NCI-H446 treated with DMSO at 0.1 percent for 48 hours (cell line): ENCODE measurements around the gene RAX.
"Not testable (repeated sequence)": the region's sequence is repeated elsewhere in the genome, so short reads cannot be mapped to it uniquely, and the experiment has no call there.

Source experiments
- DNase-seq: peaks from one replicate; lab custom pipeline; 2025; lab: John Stamatoyannopoulos, UW

The RAX gene

GRCh38 chr18:59273759-59274532 lies 692 bp upstream of the RAX start:
- no peak for DNase-seq

DNA sequence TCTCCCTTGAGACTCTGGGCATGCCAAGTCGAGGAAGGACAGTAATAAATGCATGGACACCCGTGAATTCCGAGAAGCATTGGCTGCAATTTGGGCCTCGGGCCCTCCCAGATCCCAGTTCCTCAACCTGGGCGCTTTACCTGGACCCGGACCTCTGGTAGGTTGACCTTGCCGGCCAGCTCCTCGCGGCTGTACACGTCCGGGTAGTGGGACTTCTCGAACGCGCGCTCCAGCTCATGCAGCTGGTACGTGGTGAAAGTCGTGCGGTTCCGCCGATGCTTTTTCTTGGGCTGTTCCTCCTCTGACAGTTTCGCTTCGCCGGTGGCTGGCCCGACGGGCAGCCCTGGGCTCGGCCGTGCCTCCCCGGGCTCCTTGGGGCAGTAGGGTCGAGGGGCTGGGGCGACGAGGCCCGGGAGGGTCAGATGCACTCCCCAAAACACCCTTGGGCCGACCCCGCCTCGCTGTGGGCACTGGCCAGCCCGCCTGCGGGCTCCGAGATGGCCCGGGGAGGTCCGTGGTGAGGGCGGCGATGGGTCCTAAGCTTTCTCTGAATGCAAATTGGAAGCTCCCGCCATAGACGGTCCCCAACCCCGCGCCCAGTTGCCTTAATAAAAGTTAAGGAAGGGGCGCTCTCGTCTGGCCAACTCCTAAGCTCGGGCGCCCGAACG lies 899 bp downstream of the RAX start:
- no peak for DNase-seq

DNA sequence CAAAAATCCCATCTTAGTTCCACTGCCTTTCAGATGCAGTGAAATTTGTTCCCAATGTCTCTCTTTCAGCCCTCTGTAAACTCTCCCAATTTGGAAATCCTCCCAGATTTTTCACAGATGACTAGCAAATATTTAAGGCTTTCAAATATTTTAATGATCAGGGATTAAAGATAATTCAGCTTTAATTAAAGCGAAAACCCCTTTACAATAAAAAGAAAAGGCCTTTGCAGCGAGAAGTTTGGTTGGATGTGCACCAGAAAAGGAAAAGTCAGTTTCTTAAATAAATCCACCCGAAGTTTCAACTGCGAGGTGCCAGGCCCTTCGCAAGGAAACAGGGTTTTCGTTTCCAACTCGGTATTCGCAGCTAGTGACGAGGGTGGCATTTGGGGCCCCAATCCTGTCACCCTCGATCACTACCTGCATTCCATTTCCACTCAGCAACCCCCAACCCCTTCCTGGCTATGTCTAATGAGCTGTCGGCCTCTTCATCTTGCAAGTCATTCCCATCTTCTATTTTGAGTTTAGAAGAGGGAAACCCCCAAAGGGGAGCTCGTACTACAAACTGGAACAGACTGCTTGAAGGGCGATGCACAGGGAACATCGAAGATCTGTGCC lies 1.5 kb downstream of the RAX start:
- no peak for DNase-seq

GRCh38 chr18:59270689-59271257 lies 2.5 kb downstream of the RAX start:
- DNase-seq, result no peak

DNA sequence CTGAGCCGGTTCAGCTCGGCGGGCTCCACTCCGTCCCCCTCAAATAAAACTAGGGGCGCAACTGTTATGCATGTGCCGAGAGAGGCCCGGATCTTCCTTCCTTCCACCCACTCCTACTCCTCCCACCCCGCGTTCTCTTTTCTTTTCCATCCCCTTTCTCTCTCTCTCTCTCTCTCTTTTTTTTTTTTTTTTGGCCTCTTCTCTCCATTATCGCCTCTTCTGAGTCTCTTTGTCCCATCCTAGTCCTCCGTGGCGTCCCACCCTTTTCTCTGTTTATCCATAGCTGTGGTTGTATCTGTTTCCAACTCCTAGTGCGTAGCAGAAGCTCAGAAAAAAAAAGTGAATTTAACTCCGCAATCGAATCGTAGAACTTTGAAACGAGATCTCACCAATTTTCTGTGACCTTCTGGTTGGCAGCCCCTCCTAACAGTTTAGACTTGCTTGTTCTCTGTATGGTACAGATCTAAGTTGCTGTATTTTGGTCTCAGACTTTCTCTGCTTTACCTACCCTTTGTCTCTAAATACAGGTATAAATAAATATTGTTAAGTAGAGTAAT lies 3.6 kb downstream of the RAX start:
- DNase-seq, result no peak

DNA sequence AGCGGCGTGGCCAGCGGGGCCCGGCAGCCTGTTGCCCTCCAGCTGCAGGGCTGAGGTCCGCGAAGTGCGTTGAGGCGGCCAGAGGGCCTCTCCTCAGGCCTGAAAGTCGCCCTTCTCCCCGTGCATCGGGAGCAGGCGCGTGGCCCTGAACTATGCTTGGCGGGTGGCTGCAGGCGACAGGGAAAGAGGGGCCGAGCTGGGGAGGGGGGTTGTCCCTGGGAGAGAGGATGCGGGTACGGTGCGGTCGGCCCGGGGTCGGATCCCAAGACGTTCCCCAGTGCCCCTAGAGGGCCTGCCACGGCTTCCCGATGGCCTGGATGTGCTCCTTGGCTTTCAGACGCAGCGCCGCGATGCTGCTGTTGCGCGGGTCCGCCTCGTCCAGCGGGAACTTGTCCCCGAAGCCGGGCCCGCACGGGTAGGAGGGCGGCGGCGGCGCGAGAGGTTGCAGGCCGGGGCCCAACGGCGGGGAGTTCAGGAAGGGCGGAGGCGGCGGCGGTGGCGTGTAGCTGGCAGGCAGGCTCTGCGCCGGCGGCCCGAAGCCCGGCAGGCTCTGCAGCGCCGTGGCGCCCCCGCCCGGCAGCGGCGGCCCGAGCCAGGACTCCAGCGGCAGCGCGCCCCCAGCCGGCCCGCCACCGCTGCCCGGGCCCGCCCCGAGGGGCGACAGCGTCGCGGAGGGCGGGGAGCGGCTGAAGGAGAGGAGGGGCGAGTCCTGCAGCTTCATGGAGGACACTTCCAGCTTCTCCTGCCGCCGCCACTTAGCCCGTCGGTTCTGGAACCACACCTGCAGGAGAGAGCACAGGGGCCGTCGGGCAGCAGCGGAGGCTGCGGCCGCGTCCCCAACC lies 4.3 kb downstream of the RAX start:
- DNase-seq, result no peak

GRCh38 chr18:59268127-59268720 lies 5.0 kb downstream of the RAX start:
- no peak for DNase-seq

- no peak for DNase-seq
Measured at GRCh38 chr18:59267503-59268126, 5.6 kb downstream of the RAX start.

DNA sequence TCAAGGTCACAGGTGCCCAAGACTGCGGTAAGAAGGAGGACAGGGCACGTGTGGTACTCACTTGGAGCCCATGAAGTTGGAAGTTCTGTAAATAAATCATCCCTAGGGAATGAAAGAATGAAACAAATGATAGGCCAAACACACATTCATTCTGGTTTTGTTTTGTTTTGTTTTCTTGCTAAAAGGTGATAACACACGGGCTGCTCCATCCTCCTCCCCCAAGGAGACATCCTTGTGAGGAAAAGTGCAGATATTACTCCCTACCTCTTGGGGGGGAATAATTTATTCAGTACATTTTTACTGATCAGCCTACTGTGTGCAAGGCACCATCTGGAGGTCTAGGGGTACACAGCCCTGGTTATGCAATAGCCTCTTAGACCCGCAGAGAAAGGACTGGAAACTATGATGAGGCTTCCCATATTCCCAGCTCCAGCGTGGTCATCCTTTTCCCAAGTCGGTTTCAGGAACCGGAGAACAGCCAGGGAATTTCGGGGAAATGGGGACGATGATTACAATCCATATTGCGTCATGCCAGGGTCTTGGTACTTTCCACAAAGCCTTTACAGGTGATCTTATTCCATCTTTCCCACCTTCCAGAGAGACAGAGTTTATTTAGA lies 6.3 kb downstream of the RAX start:
- no peak for DNase-seq

DNA sequence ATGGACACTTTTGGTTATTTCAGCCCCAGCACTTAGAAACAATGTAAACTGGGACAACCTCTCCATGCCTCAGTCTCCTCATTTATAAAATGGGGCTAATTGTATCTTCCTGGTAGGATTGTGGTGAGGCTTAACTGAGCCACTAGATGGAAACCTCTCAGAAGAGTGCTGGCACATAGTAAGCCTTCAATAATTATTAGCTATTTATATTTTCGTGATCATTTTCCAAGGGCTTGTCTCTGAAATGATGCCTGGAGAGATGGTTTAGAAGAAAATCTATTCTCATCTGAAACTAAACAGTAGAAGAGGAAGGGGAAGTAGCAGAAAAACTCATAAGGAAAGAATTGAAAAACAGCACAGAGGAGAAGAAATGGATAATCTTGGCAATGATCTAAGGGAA lies 6.8 kb downstream of the RAX start:
- DNase-seq, result no peak

- no peak for DNase-seq
Measured at GRCh38 chr18:59265974-59266369, 7.3 kb downstream of the RAX start.

DNA sequence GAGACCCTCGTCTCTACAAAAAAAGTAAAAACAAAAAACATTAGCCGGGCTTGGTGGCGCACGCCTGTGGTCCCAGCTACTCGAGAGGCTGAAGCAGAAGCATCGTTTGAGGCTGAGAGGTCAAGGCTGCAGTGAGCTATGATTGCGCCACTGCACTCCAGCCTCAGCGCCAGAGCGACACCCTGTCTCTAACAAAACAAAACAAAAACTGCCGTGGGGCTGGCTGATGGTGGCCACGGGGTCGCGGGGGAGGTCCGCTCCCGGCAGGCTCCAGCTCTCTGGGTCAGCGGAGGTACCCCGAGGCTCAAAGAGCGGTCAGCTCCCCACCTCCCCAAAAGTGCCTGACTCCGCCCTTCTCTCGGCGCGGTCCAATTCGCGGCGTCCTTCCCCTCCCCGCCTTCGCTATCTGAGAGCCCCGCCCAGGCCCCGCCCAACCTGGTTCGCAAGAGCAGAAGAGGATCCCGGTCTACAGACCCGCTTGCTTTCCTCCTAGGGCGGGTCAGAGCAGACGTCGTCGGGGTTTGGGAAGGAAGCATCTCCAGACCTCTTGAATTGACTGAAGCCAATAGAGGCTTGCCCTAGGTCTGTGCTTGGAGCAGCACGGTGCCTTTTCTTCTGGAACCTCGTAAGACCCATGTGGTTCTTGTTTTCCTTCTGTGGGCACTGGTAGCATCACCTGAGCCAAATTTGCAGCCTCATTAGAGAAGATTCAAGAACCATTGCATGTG lies 7.8 kb downstream of the RAX start:
- DNase-seq, result no peak

DNA sequence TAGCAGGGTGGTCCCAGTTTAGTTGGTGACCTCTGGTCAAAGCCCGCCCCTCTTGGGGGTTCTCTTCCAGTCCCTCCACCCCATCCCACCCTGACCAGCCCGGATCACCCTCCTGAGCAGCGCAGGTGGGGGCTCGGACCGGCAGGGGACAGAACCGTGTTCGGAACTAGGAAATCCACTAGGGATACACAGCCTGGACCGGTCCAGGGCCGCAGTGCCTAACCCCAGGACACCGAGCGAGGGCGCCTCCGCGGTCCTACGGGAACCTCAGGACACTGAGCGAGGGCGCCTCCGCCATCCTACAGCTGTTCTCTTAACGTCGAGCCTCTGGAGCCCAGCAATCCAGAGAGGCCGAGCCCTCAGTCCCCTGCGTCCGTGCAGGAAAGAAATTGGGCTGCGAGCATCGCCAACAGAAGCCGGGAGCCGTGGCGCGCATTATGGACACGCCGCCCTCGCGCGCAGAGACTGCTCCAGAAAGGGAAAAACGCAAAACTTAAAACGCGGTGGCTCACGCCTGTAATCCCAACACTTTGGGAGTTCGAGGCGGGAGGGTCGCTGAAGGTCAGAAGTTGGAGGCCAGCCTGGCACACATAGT lies 8.5 kb downstream of the RAX start:
- DNase-seq, result no peak

- DNase-seq, result no peak
Measured at GRCh38 chr18:59264121-59264571, 9.1 kb downstream of the RAX start.

DNA sequence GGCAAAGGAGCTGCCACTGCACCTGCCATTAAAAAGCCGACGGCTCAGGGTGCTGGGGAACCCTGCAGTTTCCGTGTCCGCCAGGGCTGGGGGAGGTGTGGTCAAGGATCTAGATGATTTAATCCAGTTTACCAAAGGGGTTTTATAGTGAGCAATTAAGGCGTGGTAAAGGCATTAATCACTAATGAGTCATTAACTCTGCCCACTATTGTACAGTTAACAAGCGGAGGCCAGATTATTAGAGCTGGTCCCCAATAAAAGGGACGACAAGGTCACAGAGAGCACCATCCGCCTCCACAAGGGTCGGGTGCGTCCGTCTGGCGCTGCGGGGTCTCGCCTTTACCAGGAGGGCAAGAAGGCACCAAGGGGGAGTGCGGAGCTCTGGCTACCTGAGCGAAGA lies 9.6 kb downstream of the RAX start:
- DNase-seq, result no peak

GRCh38 chr18:59262243-59262642 lies 11.0 kb downstream of the RAX start:
- not testable (repeated sequence) for DNase-seq

- DNase-seq, result not testable (repeated sequence)
Measured at GRCh38 chr18:59261842-59262241, 11.4 kb downstream of the RAX start.

DNA sequence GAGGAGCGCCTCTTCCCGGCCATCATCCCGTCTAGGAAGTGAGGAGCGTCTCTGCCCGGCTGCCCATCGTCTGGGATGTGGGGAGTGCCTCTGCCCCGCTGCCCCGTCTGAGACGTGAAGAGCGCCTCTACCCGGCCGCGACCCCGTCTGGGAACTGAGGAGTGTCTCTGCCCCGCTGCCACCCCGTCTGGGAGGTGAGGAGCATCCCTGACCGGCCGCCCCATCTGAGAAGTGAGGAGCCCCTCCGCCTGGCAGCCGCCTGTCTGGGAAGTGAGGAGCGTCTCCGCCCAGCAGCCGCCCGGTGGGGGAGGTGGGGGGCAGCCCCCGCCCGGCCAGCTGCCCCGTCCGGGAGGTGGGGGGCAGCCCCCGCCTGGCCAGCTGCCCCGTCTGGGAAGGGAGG lies 17.8 kb downstream of the RAX start:
- DNase-seq, result not testable (repeated sequence)

DNA sequence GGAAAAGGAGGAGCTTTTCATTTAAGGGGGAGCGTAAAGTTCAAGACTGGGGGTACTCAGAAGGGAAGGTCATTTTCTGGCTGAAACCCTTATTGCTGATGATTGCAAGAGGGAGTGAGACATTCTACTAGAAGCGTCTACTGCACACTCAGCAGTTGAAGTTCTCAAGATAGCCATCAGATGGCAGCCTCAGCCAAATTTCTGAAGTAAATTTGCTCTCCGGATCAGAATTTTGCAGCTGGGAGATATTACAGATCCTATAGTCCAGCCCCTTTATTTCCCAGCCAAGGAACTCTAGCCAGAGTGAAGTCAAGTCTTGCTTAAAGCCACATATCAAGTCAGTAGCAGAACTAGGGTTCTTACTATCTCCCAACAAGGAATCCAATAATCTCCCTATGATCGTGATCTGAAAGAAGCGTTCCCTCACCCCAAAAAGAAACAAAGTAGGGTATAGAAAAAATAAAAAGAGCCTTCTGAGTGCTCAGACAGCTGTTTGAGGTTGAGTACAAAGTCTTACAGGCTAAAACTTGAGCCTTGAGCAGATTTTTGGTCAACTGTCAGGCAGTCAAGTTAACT lies 24.0 kb downstream of the RAX start:
- DNase-seq, result peak; percentile 22
